ENCODE data around the gene PABPC1L2B.
"Not testable (repeated sequence)": the region's sequence is repeated elsewhere in the genome, so short reads cannot be mapped to it uniquely, and the experiment has no call there.

The PABPC1L2B gene

GRCh38 chrX:73002733-73003132 lies at the start of gene PABPC1L2B:
PABPC1L2B (plus strand) TSS chrX:73002939; CDS start chrX:73003643, 704 bp downstream.
- in situ Hi-C loops (cut with HindIII; ENCODE audit: low pct_unique_long_range_greater_than_20kb, low sequenced_read_pairs); DNase-seq (ENCODE audit: low read depth in 1 of 2, low spot score in 1 of 2): not testable (repeated sequence)

- in situ Hi-C loops (cut with HindIII; ENCODE audit: low pct_unique_long_range_greater_than_20kb, low sequenced_read_pairs); DNase-seq (ENCODE audit: low read depth in 1 of 2, low spot score in 1 of 2): not testable (repeated sequence)
Observed at GRCh38 chrX:72959971-72960370, 42.8 kb upstream of the PABPC1L2B start.

GRCh38 chrX:72971859-72972258 lies 30.9 kb upstream of the PABPC1L2B start:
- in situ Hi-C loops (cut with HindIII; ENCODE audit: low pct_unique_long_range_greater_than_20kb, low sequenced_read_pairs); DNase-seq (ENCODE audit: low read depth in 1 of 2, low spot score in 1 of 2): not testable (repeated sequence)

- DNase-seq (ENCODE audit: low read depth in 1 of 2, low spot score in 1 of 2); in situ Hi-C loops (cut with HindIII; ENCODE audit: low pct_unique_long_range_greater_than_20kb, low sequenced_read_pairs): not testable (repeated sequence)
Observed at GRCh38 chrX:72974885-72975284, 27.9 kb upstream of the PABPC1L2B start.

GRCh38 chrX:72980894-72981469 lies 21.8 kb upstream of the PABPC1L2B start:
- in situ Hi-C loops (cut with HindIII; ENCODE audit: low pct_unique_long_range_greater_than_20kb, low sequenced_read_pairs), result not testable (repeated sequence)

GRCh38 chrX:73004032-73004431 lies 1.3 kb downstream of the PABPC1L2B start:
- in situ Hi-C loops (cut with HindIII; ENCODE audit: low pct_unique_long_range_greater_than_20kb, low sequenced_read_pairs); DNase-seq (ENCODE audit: low read depth in 1 of 2, low spot score in 1 of 2): not testable (repeated sequence)

More at GRCh38 chrX:72980894-72981469, 21.8 kb upstream of the PABPC1L2B start:
- not testable (repeated sequence) for DNase-seq (ENCODE audit: low read depth in 1 of 2, low spot score in 1 of 2)

- in situ Hi-C loops (cut with HindIII; ENCODE audit: low pct_unique_long_range_greater_than_20kb, low sequenced_read_pairs), result no loop called here
- no peak for TF ChIP-seq JUND (IDR thresholded peaks at IDR 0.05; ENCODE audit: low read depth)
- DNase-seq (ENCODE audit: low read depth in 1 of 2, low spot score in 1 of 2), result no peak
Observed at GRCh38 chrX:73021361-73022092, 18.8 kb downstream of the PABPC1L2B start.

- DNase-seq (ENCODE audit: low read depth in 1 of 2, low spot score in 1 of 2); in situ Hi-C loops (cut with HindIII; ENCODE audit: low pct_unique_long_range_greater_than_20kb, low sequenced_read_pairs): not testable (repeated sequence)
Observed at GRCh38 chrX:73022093-73022445, 19.3 kb downstream of the PABPC1L2B start.

- TF ChIP-seq JUND (IDR thresholded peaks at IDR 0.05; ENCODE audit: low read depth), result no peak
- in situ Hi-C loops (cut with HindIII; ENCODE audit: low pct_unique_long_range_greater_than_20kb, low sequenced_read_pairs), result no loop called here
- DNase-seq (ENCODE audit: low read depth in 1 of 2, low spot score in 1 of 2), result no peak
Observed at GRCh38 chrX:73028876-73029275, 26.1 kb downstream of the PABPC1L2B start.

Data from T47D (cell line).